Jurkat, Clone E6-1 (cell line): ENCODE data around the gene MYBBP1A.

Experiments used
- DNase-seq: peaks from one replicate; pipeline ENCODE4 v3.0.0-alpha.2; 2011; ENCODE audit warnings: low read depth, low spot score
- H3K4me3 ChIP-seq: 2 replicates; pipeline ENCODE4 v1.5.1; 2011; ENCODE audit warnings: mild to moderate bottlenecking, low read length, control low read depth, moderate library complexity

The MYBBP1A gene

DNA sequence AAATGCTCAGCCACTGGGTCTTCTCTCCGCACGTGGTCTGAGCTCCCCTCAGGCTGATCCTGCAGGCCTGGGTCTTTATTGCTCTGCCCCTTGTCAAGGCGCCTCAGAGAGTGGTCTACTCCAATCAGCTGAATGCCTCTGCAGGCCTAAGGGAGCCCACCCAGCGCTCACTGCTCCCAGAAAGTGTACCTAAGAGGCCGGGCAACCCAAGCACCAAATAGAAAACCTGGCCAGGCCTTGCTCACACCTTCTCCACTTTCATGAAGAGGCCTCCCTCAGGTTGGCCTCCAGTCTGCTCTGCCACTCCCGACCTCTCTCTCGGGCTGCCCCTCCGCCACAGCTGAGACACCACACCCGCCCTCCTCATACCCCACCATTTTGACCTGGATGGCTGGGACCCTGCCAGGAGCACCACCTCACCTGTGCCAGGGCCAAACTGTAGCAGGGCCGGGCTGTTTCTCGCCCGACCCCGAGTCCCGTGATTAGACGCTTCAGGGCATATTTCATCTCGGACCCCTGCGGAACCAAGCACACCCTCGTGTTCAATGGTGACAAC lies 665 bp downstream of the MYBBP1A start:
- DNase-seq = no peak
- H3K4me3 ChIP-seq = peak overlapping the region; percentile 98

- DNase-seq = no peak
- H3K4me3 ChIP-seq = peak overlapping the region; percentile 98
Observed at GRCh38 chr17:4553669-4554068, 1.5 kb downstream of the MYBBP1A start.

- DNase-seq = no peak
- H3K4me3 ChIP-seq = no peak overlapping the region
Observed at GRCh38 chr17:4551796-4552525, 3.2 kb downstream of the MYBBP1A start.

DNA sequence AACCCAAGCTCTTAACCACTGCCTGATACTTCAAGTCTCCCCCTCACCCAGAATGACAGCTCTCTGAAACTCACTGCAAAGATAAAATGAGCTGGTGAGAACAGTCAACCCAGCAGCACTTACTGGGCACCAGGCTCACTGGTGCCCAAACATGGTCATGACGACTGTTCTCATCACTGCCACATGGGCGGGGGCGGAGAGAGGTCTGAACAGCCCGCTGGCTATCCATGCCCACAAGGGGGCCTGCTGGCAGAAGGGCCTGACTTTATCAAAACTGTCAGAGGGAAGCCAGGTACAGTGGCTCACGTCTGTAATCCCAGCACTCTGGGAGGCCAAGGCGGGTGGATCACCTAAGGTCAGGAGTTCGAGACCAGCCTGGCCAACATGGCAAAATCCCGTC lies 4.0 kb downstream of the MYBBP1A start:
- DNase-seq = no peak
- H3K4me3 ChIP-seq = no peak overlapping the region

DNA sequence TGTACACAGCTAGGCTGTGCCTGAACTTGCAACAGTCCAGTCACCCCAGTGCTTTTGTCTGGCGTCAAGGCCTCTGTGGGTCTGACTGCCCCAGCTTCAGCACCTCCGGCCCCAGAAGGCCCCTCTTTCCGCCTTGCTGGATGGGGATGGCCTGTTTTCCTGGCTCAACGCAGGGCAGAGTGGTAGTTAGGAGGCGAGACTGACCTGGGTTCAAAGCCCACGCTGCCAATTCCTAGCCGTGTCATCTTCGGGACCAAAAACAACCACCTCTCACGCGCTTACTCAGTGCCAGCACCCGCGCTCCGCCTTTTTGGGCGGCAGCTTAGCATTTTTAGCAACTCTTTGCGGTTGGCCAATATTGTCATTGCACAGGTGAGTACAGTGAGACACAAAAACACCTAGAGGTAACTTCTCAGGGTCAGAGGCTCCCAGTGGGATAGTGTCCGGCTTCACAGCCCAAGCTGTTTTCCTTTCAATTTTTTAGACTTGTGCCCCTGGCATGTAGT lies 4.6 kb downstream of the MYBBP1A start:
- DNase-seq = no peak
- no peak overlapping the region for H3K4me3 ChIP-seq

DNA sequence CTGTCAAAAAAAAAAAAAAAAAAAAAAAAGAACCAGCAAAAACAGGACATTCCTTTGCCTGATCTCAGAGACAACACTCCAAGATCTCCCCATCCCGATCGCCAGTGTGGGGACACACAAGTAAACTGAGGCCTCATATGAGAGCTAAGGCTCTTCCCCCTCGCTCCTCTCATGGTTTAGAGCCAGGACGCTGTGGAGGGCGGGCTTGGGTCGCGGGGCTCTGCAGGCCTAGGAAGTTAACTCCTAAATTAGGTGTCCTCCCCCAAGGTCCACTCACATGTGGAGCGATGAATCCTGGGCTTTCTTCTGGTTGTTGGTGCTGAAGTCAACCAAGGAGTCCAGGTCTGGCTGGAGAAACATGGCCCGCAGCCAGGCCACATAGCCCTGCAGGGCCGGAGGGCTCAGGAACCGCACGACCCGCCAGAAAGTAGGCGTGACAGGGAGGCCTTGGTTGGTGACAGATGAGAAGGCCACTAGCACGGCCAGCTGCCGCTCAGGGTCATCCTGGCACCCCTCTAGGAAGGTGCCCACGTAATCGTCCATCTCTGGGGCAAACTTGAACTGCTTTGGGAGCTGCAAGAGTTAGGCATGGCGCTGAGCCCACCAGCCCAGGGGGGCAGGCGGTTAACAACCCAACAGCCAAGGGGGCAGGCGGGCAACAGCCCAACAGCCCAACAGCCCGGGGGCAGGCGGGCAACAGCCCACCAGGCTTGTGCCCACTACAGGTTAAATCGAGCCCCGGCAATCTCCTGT lies 5.2 kb downstream of the MYBBP1A start:
- DNase-seq = no peak
- no peak overlapping the region for H3K4me3 ChIP-seq

DNA sequence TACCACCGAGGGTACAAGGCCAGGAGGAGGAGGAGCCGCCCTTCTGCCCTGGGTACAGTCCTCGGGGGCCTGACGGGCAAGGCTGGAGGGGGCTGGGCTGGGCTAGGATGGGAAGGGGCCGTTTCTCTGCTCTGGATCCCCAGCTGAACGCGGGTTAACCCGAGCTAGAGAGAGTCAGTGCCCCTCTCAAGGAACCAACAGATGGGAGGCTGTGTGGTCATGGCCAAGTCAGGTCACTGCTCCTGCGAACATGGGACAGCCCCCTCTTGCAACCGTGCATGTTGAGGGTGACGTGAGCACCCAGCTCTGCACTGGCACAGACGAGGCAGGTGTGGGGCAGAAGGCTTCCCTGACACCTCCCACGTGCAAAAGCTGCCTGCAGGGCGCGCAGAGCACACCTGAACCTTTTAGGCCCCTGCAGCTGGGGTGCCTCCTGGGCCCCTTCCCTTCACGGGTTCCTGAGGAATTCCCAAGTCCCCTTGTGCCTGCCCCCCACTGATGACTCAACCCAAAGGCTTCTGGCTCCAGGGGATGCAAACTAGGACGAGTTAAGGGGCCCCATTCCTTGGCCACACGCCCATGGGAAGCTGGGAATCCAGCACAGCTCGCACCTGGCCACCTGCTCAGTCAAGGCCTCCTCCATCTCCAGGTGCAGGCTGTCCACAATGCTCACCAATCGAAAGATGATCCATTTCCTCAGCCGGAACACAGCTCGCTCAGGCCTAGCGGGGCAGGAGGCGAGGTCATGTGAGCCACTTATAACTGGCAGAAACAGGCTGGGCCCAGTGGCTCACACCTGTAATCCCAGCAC lies 6.3 kb downstream of the MYBBP1A start:
- DNase-seq = no peak
- no peak overlapping the region for H3K4me3 ChIP-seq

DNA sequence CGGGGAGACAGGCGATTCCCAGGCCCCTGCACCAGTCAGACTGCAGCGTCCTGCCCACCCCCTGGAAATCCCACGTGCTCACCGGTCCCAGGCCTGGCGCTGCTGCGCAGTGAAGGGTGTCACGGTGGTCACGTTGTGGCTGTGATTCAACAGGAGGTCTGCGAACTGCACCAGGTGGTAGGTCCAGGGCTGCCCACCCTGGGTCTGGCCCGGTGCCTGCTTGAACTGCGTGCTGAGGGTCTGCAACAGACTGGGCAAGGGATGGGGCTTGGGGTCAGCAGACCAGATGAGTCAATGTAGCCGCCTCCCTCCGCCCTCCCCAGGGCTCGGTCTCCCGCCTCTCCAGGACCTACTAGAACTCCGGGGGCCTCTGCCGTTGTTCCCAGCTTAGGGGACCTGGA lies 7.1 kb downstream of the MYBBP1A start:
- H3K4me3 ChIP-seq = no peak overlapping the region
- DNase-seq = no peak

- no peak for DNase-seq
- H3K4me3 ChIP-seq = no peak overlapping the region
Observed at GRCh38 chr17:4547118-4547906, 7.9 kb downstream of the MYBBP1A start.

DNA sequence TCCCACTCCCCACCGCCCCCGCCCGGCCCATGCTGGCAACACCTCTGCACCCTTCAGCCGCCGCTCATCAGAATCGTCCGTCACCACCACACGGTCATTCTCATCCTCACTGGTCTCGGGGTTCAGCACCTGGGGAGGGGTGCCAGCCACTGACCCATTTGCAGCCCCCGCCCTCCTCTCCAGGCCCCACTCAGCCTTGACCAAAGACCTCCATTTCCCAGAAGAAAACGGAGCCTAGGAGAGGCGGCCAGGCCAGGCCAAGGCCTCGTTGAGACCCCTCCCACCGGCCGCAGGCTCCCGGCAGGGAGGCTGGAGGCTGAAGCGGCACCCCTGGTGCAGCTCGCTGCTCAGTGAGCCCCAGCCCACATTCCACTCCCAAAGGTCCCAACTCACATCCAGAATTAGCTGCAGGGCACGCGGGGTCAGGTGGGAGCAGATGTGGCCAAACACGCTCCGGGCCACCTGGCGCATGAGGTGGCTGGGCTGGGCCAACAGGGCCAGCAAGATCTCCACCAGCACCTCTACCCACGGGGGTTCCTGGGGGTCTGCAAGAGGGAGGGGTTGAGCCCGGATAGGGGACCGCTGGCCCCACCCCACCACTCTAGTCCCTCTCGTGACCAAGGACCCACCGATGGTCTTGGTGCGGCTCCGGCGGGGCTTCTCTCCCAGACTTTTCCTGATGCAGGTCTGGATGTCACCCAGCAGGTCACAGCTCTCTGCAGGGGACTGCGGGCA lies 9.8 kb downstream of the MYBBP1A start:
- DNase-seq = no peak
- no peak overlapping the region for H3K4me3 ChIP-seq

DNA sequence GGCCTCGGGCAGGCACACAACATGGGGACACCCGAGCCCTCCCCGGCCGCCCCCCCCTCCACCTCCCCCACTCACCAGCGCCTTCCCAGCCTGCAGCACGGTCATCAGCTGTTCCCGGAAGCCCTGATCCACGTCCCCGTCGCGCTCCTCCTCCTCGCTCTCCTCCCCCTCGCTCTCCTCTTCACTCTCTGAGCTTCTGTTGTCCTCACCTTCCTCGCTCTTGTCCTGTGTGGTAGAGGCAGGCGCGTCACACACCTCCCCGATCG lies 10.3 kb downstream of the MYBBP1A start:
- H3K4me3 ChIP-seq = no peak overlapping the region
- DNase-seq = no peak

DNA sequence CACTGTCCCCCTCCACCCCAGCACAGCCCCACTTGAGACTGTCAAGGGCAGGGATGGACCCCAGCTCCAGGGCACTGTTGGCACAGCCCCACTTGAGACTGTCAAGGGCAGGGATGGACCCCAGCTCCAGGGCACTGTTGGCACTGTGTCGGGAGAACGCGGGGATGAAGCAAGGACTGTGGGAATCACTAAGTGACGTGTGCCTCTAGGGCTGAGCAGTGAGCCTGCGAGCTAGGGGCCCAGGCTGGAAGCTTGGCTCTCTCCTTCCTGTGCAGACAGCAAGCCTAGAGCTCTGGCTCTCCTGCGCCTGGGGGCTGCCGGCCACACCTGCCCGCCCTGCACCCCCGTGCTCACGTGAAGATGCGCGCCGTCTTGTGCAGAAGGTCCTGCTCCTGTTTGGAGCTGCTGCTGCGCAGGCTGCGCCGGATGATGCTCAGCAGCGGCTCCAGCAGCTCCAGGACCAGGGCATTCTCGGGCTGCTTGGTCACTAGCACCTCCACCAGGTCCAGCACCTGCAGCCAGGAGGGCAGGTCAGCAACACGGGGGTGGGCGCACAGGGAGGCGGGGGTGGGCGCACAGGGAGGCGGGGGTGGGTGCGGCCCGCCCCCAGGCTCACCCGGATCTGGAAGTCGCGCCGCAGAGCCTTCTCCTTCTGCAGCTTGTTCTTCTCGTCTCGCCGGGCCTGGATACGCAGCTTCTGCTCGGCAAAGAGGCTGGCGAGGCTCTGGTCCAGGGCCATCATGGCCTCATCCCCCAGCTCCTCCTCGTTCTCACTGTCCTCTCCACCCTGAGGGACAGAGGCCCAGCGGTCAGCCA lies 10.8 kb downstream of the MYBBP1A start:
- DNase-seq = no peak
- no peak overlapping the region for H3K4me3 ChIP-seq

DNA sequence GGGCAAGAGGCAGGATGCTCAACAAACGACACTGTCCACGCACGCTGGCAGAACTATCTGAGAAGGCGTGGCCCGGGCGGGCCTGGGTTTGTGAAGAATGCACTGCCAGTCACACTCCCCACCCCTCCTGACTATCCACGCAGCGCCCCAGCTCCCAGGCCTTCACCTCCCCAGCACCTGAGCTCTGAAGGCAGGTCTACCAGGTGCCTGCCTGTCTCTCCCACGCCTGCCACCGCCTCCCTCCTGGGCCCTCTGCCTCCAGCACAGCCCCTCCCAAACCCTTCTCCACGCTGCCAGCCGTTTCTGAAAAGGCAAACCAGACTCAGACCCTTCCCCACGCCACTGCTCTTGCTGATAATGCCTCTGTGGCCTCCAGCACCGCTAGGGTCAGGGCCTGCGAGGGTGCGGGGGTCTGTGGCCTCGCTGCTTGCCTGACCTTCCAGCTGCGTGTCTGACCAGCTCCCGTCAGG lies 11.6 kb downstream of the MYBBP1A start:
- DNase-seq = no peak
- H3K4me3 ChIP-seq = no peak overlapping the region

GRCh38 chr17:4542726-4543191 lies 12.4 kb downstream of the MYBBP1A start:
- H3K4me3 ChIP-seq = no peak overlapping the region
- DNase-seq = no peak

GRCh38 chr17:4542003-4542725 lies 13.0 kb downstream of the MYBBP1A start:
- no peak overlapping the region for H3K4me3 ChIP-seq
- DNase-seq = no peak

DNA sequence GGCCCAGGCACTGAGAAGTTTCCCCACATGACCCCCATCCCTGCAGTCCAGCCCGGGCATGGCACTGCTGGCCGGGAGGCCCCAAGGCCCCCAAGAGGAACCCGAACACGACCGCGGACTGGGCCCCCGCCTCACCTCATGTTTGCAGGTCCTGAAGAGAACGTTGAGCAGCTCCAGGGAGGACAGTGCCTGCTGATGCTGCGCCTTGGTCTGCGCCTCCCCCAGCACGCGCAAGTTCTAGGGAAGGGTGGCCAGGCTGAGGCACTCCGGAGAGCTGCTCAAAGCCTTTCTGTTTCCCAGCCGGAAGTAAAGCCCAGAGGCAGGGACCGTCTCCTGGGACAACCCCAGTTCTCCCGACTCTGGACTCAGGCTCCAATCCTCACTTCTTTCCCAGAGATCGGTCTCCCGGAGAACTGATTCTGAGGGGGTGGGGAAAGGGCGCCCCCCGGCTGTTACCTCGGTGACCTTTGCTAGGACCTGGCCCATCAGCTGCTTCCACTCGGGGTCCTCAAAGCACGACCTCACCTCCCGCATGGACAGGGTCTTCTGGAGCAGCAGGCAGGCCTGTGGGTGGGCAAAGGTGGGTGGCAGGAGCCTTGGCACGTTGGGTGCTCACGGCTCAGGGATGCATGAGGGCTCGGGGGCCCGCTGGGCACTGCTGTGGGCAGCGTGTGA lies 13.7 kb downstream of the MYBBP1A start:
- no peak for DNase-seq
- no peak overlapping the region for H3K4me3 ChIP-seq
